PC-3 (cell line): ENCODE data around the gene GABRP.

Source experiments
- EZH2 ChIP-seq: fragments of 300-600 bp; sonication (generic); IDR thresholded peaks from one replicate; pipeline ENCODE4 v1.6.1; 2017; ENCODE audit warnings: antibody characterized with exemption, mild to moderate bottlenecking, low read length; ENCODE audit not compliant: unreplicated experiment
- TF ChIP-seq, protein P1 (sequence below): fragments of 300-600 bp; sonication (generic); conservative IDR thresholded peaks from 2 replicates; pipeline ENCODE4 v1.5.1; 2017; ENCODE audit warnings: antibody characterized with exemption, low read depth, mild to moderate bottlenecking, low read length

DNA sequence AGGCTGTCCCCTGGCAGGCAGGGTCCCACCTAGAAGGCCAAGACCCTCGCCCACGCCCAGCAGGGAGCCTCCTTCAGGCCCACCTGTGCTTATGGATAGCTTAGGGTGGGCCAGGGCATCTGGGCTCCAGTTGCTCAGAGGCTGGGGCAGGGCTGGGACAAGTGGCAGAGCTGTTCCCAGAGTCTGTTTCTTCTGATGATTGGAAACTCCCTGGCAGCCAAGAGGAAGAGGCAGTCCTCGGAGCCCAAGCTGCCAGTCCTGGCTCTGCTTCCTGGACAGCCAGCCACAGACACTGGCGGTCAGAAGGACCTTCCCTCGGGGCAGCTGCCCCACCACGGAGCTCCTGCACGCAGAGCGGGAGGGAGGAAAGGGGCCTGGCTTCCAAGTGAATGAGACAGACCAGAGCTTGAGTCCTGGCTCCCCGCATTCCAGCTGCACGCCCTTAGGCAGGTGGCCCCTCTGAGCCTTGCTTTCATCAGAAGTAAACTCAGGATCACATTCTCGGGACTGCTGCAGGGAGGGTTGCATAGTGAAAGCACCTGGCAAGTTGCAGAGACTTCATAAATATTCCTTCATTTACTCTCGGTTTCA lies 37.9 kb upstream of the GABRP start:
- TF ChIP-seq, protein P1, sequence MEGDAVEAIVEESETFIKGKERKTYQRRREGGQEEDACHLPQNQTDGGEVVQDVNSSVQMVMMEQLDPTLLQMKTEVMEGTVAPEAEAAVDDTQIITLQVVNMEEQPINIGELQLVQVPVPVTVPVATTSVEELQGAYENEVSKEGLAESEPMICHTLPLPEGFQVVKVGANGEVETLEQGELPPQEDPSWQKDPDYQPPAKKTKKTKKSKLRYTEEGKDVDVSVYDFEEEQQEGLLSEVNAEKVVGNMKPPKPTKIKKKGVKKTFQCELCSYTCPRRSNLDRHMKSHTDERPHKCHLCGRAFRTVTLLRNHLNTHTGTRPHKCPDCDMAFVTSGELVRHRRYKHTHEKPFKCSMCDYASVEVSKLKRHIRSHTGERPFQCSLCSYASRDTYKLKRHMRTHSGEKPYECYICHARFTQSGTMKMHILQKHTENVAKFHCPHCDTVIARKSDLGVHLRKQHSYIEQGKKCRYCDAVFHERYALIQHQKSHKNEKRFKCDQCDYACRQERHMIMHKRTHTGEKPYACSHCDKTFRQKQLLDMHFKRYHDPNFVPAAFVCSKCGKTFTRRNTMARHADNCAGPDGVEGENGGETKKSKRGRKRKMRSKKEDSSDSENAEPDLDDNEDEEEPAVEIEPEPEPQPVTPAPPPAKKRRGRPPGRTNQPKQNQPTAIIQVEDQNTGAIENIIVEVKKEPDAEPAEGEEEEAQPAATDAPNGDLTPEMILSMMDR = no peak
- TF ChIP-seq EZH2 = no peak
